ENCODE data around the gene SLC29A1. TPM values are rescaled to one million over a fixed set of nuclear protein-coding genes. Genes with fewer than 3 reads are reported as not detected.
"Not testable (repeated sequence)": the region's sequence is repeated elsewhere in the genome, so short reads cannot be mapped to it uniquely, and the experiment has no call there.

The SLC29A1 gene
- total RNA-seq, 3 donors from 2014 or later = 12.9 to 140 (median 14.8) TPM

- ATAC-seq (no peak), DNase-seq (no peak)
- no peak for TF ChIP-seq CTCF (IDR thresholded peaks at IDR 0.05)
- Histone ChIP-seq H3K36me3 (ENCODE audit: low read depth) (no peaks in the 10 kb centered on the region), H3K4me1 (ENCODE audit: low read depth) (no peaks in the 10 kb centered on the region), H3K9me3 (no peaks in the 10 kb centered on the region), H3K4me3 (no peak overlapping the region)
- intact Hi-C loops (cut with DNase I, micrococcal nuclease) = loop anchor here in 1 of 2 donors (10.0 kb wide), 1 partner anchor 56 kb away; no protein-coding TSS in a partner anchor
Observed at GRCh38 chr6:44178424-44179071, 44.8 kb upstream of the SLC29A1 start.

DNA sequence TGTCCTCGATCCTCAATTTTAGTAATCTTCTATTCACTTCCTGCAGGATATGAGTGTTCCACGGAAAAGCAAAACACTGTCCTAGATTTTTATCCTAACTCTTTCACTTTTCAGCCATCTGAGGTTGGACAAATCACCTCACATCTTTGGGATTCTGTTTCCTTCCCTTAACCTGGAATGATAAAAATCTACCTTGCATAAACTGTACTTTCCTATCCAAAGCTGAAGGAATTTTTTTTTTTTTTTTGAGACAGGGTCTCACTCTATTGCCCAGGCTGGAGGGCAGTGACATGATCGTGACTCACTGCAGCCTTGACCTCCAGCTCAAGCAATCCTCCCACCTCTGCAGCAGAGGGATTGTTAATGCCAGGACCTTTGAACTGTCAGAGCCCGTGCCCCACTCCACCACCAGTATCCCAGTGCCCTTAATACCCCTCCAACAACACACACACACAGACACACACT is 44.3 kb upstream of the SLC29A1 start:
- Histone ChIP-seq H3K4me1 (ENCODE audit: low read depth) (no peaks in the 10 kb centered on the region), H3K4me3 (no peak overlapping the region), H3K36me3 (ENCODE audit: low read depth) (no peaks in the 10 kb centered on the region), H3K9me3 (no peaks in the 10 kb centered on the region)
- ATAC-seq (no peak), DNase-seq (no peak)
- intact Hi-C loops (cut with DNase I, micrococcal nuclease) = loop anchor here in 1 of 2 donors (10.0 kb wide), 1 partner anchor 56 kb away; no protein-coding TSS in a partner anchor
- no peak for TF ChIP-seq CTCF (IDR thresholded peaks at IDR 0.05)

DNA sequence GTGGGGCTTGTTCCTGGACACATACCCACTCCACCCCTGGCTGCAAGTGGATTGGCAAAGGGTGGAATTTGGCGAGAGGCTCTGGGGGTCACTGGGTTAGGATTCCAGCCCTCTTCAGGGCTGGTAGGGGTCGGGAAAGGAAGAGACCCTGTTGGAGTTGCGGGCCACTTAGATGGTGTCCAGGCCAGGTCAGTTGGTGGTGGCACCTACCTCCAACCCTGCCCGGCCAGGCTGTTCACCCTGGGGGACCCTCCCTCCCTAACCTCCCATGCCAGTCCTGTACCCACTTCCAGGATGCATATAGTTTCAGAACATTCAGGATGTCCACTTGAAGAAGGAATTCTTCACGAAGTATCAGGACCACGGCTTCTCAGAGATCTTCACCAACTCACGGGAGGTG is 43.7 kb upstream of the SLC29A1 start:
- intact Hi-C loops (cut with DNase I, micrococcal nuclease) = loop anchor here in 1 of 2 donors (10.0 kb wide), 1 partner anchor 55 kb away; no protein-coding TSS in a partner anchor
- TF ChIP-seq CTCF (IDR thresholded peaks at IDR 0.05) = no peak
- H3K4me1 ChIP-seq (ENCODE audit: low read depth) = no peaks in the 10 kb centered on the region
- DNase-seq (no peak), ATAC-seq (no peak)
- no peak overlapping the region for H3K4me3 ChIP-seq
- no peaks in the 10 kb centered on the region for H3K36me3 ChIP-seq (ENCODE audit: low read depth)
- no peaks in the 10 kb centered on the region for H3K9me3 ChIP-seq

- no peak for TF ChIP-seq CTCF (IDR thresholded peaks at IDR 0.05)
- intact Hi-C loops (cut with DNase I, micrococcal nuclease) = no loop called here
- Histone ChIP-seq H3K9me3 (no peaks in the 10 kb centered on the region), H3K4me3 (no peak overlapping the region), H3K36me3 (ENCODE audit: low read depth) (no peaks in the 10 kb centered on the region), H3K4me1 (ENCODE audit: low read depth) (no peaks in the 10 kb centered on the region)
- DNase-seq = no peak
- ATAC-seq = no peak
Observed at GRCh38 chr6:44180406-44180805, 43.0 kb upstream of the SLC29A1 start.

- intact Hi-C loops (cut with DNase I, micrococcal nuclease) = no loop called here
- no peaks in the 10 kb centered on the region for H3K4me1 ChIP-seq (ENCODE audit: low read depth)
- TF ChIP-seq CTCF (IDR thresholded peaks at IDR 0.05) = no peak
- no peaks in the 10 kb centered on the region for H3K36me3 ChIP-seq (ENCODE audit: low read depth)
- no peak for DNase-seq
- no peak overlapping the region for H3K4me3 ChIP-seq
- H3K9me3 ChIP-seq = no peaks in the 10 kb centered on the region
- ATAC-seq = no peak
Observed at GRCh38 chr6:44180886-44181285, 42.5 kb upstream of the SLC29A1 start.

- intact Hi-C loops (cut with DNase I, micrococcal nuclease); H3K4me3 ChIP-seq; ATAC-seq; DNase-seq; H3K36me3 ChIP-seq (ENCODE audit: low read depth); H3K9me3 ChIP-seq; H3K4me1 ChIP-seq (ENCODE audit: low read depth): not testable (repeated sequence)
Observed at GRCh38 chr6:44181784-44182183, 41.6 kb upstream of the SLC29A1 start.

Data from mucosa of descending colon (tissue), 3 donors.